ENCODE data around the gene TMEM9. TPM values are rescaled to one million over a fixed set of nuclear protein-coding genes. Genes with fewer than 3 reads are reported as not detected.
A peak's percentile ranks its signal among the peaks of the same experiment; 100 is the strongest.

Gene TMEM9
- total and polyA plus RNA-seq, 10 donors = 21.5 to 50.3 (median 34.7) TPM

GRCh38 chr1:201127755-201128455 lies 26.4 kb downstream of the TMEM9 start:
- no peaks in the 10 kb centered on the region for H3K9me3 ChIP-seq
- peaks cover 0 to 16% (median 9%) of the 10 kb centered on the region in 6 donors for H3K4me1 ChIP-seq
- no peak overlapping the region for H3K27ac ChIP-seq
- 89 to 95% (median 90%) methylated on average over 16 to 17 of the region's 17 CpGs for WGBS, 5 donors
- H3K27me3 ChIP-seq (replicated peaks in 1 of 7) = peaks cover 0 to 10% (median 0%) of the 10 kb centered on the region in 7 donors
- H3K36me3 ChIP-seq = no peaks in the 10 kb centered on the region
- intact Hi-C loops (cut with DNase I; ENCODE audit: low total_unique reads) = no loop called here
- no peak for TF ChIP-seq POLR2AphosphoS5 (IDR thresholded peaks at IDR 0.05)
- no peak for TF ChIP-seq POLR2A (IDR thresholded peaks at IDR 0.05)
- no peak for TF ChIP-seq CTCF (IDR thresholded peaks at IDR 0.05 in 8 of 11, conservative IDR thresholded peaks at IDR 0.05 in 3 of 11)
- peak; percentile 65 for DNase-seq
- no peak overlapping the region for H3K4me3 ChIP-seq

- Histone ChIP-seq H3K4me1 (peaks cover 0 to 16% (median 9%) of the 10 kb centered on the region in 6 donors), H3K27ac (no peak within 1 kb of the TSS), H3K27me3 (replicated peaks in 1 of 7) (peaks cover 0 to 10% (median 0%) of the 10 kb centered on the region in 7 donors), H3K4me3 (no peak within 1 kb of the TSS), H3K36me3 (no peaks in the 10 kb centered on the region), H3K9me3 (no peaks in the 10 kb centered on the region)
- WGBS, 5 donors = 84 to 92% (median 87%) methylated on average over 21 to 24 of the region's 24 CpGs
- TF ChIP-seq POLR2A (IDR thresholded peaks at IDR 0.05) (no peak), CTCF (IDR thresholded peaks at IDR 0.05 in 8 of 11, conservative IDR thresholded peaks at IDR 0.05 in 3 of 11) (no peak), POLR2AphosphoS5 (IDR thresholded peaks at IDR 0.05) (no peak)
- DNase-seq = no peak
- intact Hi-C loops (cut with DNase I; ENCODE audit: low total_unique reads) = no loop called here
Measured at GRCh38 chr1:201126832-201127754, 27.2 kb downstream of the TMEM9 start, which contains the start of gene ASCL5. Gene ASCL5 (minus strand): TSS chr1:201127184. CDS start chr1:201115372, 11,812 bp downstream.

GRCh38 chr1:201126463-201126831 lies 27.8 kb downstream of the TMEM9 start:
- H3K4me3 ChIP-seq = no peak overlapping the region
- peaks cover 0 to 10% (median 0%) of the 10 kb centered on the region in 7 donors for H3K27me3 ChIP-seq (replicated peaks in 1 of 7)
- intact Hi-C loops (cut with DNase I; ENCODE audit: low total_unique reads) = no loop called here
- H3K4me1 ChIP-seq = peaks cover 0 to 16% (median 9%) of the 10 kb centered on the region in 6 donors
- TF ChIP-seq POLR2A (IDR thresholded peaks at IDR 0.05) = no peak
- TF ChIP-seq POLR2AphosphoS5 (IDR thresholded peaks at IDR 0.05) = no peak
- no peak for TF ChIP-seq CTCF (IDR thresholded peaks at IDR 0.05 in 8 of 11, conservative IDR thresholded peaks at IDR 0.05 in 3 of 11)
- H3K36me3 ChIP-seq = no peaks in the 10 kb centered on the region
- no peak overlapping the region for H3K27ac ChIP-seq
- 74 to 92% (median 88%) methylated on average over 3 of the region's 3 CpGs for WGBS, 5 donors
- H3K9me3 ChIP-seq = no peaks in the 10 kb centered on the region
- DNase-seq = no peak

- 63 to 77% (median 71%) methylated on average over 7 of the region's 7 CpGs for WGBS, 5 donors
- TF ChIP-seq POLR2AphosphoS5 (IDR thresholded peaks at IDR 0.05) = no peak
- TF ChIP-seq POLR2A (IDR thresholded peaks at IDR 0.05) = no peak
- TF ChIP-seq CTCF (IDR thresholded peaks at IDR 0.05 in 8 of 11, conservative IDR thresholded peaks at IDR 0.05 in 3 of 11) = no peak
- intact Hi-C loops (cut with DNase I; ENCODE audit: low total_unique reads) = no loop called here
- Histone ChIP-seq H3K9me3 (no peaks in the 10 kb centered on the region), H3K27me3 (replicated peaks in 1 of 7) (peaks cover 0 to 10% (median 0%) of the 10 kb centered on the region in 7 donors), H3K4me3 (no peak overlapping the region), H3K36me3 (no peaks in the 10 kb centered on the region), H3K4me1 (peaks cover 0 to 16% (median 9%) of the 10 kb centered on the region in 6 donors), H3K27ac (no peak overlapping the region)
- no peak for DNase-seq
Measured at GRCh38 chr1:201125800-201126199, 28.5 kb downstream of the TMEM9 start.
